HG02943 (cell line): Measurements from ENCODE around the gene LRP2.
"Not testable (repeated sequence)": the region's sequence is repeated elsewhere in the genome, so short reads cannot be mapped to it uniquely, and the experiment has no call there.

Experiments
- ATAC-seq: cut with Tn5 transposase; IDR thresholded peaks from one replicate; pipeline ENCODE4 v1.9.1; 2021; ENCODE audit warnings: mild to moderate bottlenecking, low read depth, moderate library complexity; ENCODE audit not compliant: unreplicated experiment

Gene LRP2

DNA sequence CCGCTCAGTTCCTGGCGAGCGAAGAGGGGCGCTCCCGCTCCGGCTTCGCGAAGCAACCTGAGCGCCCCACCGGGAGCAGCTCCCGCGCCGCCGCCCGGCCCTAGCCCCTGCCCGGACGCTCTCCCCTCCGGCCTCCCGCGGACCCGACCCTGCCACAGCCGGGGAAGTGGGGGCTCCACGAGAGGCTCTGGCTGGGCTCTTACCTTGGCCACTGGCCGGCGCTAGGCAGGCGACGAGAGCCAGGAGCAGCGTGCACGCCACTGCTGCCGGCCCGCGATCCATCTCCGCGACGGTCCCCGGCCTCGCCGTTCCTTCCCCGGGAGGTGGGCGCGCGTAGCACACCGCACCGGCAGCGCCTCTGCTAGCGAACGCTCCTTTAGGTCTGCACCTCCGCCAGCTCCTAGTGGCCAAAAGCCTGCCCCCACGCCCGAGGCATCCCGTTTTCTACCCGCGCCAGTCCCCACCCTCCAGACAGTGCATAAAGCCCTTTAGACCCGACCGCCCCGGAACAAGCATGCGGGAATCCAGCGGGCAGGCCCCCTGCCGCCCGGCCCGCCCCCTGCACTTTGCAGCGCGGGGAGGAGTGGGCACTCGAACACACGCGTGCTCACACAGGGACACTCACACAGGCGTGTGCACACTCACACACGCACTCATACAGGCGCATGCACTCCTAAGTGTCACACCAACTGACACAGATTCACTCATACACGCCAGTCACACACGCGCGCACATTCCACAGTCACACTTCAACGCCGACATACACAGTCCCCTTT is at the start of gene LRP2:
TSS of gene LRP2 (minus strand) at position 417 of the 776 bp plus-strand sequence. CDS start at position 282, 135 bp downstream.
- no peak for ATAC-seq

GRCh38 chr2:169406891-169407290 is 44.6 kb upstream of the LRP2 start:
- ATAC-seq, result no peak

DNA sequence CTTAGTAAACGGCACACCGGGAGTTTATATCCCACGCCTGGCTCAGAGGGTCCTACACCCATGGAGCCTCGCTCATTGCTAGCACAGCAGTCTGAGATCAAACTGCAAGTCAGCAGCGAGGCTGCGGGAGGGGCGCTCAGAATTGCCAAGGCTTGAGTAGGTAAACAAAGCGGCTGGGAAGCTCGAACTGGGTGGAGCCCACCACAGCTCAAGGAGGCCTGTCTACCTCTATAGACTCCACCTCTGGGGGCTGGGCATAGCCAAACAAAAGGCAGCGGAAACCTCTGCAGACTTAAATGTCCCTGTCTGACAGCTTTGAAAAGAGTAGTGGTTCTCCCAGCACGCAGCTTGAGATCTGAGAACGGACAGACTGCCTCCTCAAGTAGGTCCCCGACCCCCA is 37.2 kb upstream of the LRP2 start:
- not testable (repeated sequence) for ATAC-seq

DNA sequence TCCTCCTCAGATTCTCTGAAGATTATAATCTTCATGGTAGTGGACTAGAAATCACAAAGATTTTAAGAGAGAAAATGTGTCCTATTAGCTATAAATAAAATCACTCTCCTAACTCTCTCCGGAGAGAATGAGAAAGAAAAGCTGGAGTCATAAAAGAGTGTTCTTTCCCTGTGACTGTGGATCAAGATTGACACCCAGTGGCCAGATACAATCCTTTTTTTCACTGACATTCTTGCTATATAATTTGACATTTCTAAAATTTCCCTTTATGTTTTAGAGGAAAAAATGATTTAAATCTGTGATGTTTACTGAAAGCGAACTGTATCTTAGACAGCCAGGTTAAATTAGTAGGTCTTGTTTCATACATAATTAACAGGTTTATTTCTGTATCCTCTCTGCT is 35.4 kb upstream of the LRP2 start:
- ATAC-seq, result no peak

- no peak for ATAC-seq
Observed at GRCh38 chr2:169395821-169396374, 33.6 kb upstream of the LRP2 start.

GRCh38 chr2:169393068-169393590 is 30.8 kb upstream of the LRP2 start:
- ATAC-seq, result no peak

DNA sequence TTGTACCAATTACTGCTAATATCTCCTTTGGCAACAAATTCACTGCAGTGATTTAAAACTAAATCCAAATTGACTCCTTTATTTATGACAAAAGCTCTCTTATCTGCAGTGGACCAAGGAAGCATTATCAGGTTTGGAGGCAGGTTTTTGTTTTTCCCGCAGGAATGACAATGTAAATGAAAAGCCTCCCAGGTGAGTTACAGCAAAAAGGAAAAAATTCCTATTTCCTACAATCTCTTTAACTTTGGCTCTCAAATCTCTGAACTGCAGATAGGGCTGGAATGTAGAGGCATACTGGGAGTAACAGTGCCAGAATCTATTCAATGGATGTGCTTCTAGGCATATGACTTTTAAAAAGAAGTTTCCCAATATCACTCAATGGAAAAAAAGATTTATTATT is 28.9 kb upstream of the LRP2 start:
- ATAC-seq, result no peak

GRCh38 chr2:169388161-169388560 is 25.8 kb upstream of the LRP2 start:
- ATAC-seq, result no peak

DNA sequence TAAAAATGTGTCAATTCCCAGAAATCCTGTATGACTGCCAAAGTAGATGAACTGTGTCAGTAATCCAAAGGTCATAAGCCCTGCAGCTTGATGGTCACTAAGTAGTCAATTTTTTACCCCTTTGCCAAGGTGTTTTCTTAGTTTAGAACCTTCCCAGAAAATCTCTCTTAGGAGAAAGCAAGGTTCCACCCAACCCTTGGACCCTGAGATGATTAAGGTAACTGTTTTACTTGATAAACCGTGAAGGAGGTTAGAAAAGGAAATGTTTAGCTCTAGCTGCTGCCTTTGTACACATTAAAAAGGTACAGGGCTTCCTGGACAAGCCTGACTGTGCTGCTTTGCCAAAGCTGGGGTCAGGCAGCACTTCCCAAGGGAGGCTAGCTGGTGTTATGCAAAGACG is 24.4 kb upstream of the LRP2 start:
- no peak for ATAC-seq

DNA sequence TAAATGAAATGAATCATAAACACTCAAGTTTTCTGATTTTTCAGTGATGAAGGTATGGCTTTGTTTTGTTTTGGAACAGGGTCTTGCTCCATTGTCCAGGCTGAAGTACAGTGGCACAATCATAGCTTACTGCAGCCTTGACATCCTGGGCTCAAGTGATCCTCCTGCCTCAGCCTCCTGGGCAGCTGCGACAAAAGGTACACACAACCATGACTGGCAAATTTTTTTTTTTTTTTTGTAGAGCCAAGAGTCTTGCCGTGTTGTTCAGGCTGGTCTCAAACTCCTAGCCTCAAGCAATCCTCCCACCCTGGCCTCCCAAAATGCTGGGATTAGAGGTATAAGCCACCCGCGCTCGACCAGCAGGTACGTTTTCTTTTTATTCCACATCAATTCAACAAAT is 22.5 kb upstream of the LRP2 start:
- ATAC-seq, result no peak

DNA sequence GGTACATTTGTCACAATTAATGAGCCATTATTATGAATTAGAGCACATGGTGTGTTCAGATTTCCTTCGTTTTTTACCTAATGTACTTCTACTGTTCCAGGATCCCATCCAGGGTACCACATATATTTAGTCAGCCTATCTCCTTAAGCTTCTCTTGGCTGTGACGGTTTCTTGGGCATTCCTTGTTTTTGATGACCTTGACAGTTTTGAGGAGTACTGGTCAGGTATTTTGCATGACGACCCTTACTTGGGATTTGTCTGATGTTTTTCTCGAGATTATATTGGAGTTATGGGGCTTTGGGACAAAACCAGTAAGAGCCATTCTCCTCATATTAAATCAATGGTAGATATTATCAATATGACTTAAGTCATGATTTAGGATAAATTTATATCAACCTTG is 10.2 kb upstream of the LRP2 start:
- no peak for ATAC-seq

- no peak for ATAC-seq
Observed at GRCh38 chr2:169366066-169366465, 3.7 kb upstream of the LRP2 start.

GRCh38 chr2:169365029-169365480 is 2.7 kb upstream of the LRP2 start:
- ATAC-seq, result peak; percentile 52

DNA sequence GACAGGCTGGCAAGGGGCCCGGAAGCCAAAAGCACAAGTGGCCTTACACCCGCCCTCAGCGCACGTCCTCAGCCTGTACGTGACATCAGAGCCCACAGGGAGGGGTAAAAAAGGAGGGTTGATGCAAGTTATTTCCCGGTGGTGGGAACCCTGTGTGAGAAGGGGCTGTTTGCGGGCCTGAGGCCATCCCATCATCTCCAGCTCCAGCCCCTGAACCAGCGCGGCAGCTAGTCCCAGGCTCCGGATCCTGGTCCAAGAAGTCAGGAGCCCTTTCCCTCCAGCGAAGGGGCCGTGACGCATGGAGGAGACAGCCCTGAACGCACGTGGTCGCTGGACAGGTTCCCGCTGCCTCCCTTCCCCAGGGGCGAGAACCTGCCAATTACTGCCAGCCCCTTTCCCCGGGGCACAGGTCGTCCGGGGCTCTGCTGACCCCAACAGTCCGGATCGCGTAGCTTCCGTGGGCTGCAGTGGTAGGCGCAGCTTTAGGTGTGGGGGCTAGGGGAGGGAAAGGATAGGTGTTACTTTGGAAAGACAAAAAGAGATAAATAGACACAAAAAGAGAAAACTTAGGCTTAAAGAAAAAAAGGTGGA is 1.3 kb upstream of the LRP2 start:
- peak; percentile 50 for ATAC-seq

GRCh38 chr2:169362894-169363559 is 693 bp upstream of the LRP2 start:
- ATAC-seq, result peak; percentile 3

DNA sequence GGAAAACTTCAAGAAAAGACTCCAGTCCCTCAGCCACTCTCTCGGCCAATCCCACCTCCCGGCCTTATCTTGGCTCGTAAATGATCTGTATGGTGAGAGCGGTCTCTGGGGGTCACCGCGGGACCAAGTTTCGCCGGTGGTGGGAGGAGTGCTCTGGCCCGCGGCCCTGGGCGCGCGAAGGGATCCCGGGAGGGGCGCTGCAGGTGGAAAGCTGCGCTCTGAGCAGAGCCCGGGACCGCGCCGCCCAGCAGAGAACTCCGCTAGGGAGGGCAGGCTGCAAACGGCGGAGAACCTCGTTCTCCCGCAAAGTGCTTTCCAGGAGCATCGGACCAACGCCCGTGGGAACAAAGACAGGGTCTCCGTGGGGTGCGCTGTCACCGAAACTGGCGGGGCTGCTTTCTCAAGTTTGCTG is 622 bp downstream of the LRP2 start:
- ATAC-seq, result no peak

- ATAC-seq, result no peak
Observed at GRCh38 chr2:169360984-169361705, 1.2 kb downstream of the LRP2 start.

- no peak for ATAC-seq
Observed at GRCh38 chr2:169358016-169358415, 4.3 kb downstream of the LRP2 start.

GRCh38 chr2:169354244-169354643 is 8.1 kb downstream of the LRP2 start:
- ATAC-seq, result no peak

GRCh38 chr2:169351725-169352124 is 10.6 kb downstream of the LRP2 start:
- no peak for ATAC-seq
